ENCODE results near the gene PCCA. TPM values are rescaled to one million over a fixed set of nuclear protein-coding genes. Genes with fewer than 3 reads are reported as not detected.

Gene PCCA
- total RNA-seq, 1 donor from 2014 or later: 66.8 TPM

DNA sequence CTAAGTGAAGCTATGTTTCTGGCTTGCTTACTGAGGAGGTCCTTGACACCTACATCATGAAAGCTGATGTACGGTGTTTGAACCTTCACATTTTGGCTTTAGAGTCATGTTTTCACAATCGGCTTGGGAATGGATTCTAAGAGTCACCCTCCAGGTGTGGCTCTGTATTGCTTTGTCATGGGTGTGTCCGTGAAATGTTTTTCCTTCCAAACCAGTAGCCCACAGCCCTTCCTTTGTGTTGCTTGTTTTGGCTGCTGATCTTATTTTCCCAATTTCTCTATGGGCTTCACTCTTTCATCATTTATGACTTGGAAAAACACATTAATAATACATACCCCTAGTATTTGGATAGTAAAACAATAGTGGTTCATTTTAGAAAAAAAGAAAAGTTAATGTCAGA is 259.1 kb downstream of the PCCA start:
- Mint-ChIP-seq H3K36me3 (ENCODE audit: unreplicated experiment) (peaks cover 16% of the 10 kb centered on the region), H3K27me3 (ENCODE audit: unreplicated experiment) (peaks cover 4% of the 10 kb centered on the region), H3K4me3 (ENCODE audit: unreplicated experiment) (no peak overlapping the region), H3K9me3 (ENCODE audit: unreplicated experiment) (peaks cover 2% of the 10 kb centered on the region), H3K27ac (ENCODE audit: unreplicated experiment) (no peak overlapping the region), H3K4me1 (ENCODE audit: low read depth, unreplicated experiment) (peaks cover 12% of the 10 kb centered on the region)
- TF ChIP-seq CTCF (IDR thresholded peaks at IDR 0.05; ENCODE audit: partially characterized antibody, unreplicated experiment): no peak
- DNase-seq: no peak

DNA sequence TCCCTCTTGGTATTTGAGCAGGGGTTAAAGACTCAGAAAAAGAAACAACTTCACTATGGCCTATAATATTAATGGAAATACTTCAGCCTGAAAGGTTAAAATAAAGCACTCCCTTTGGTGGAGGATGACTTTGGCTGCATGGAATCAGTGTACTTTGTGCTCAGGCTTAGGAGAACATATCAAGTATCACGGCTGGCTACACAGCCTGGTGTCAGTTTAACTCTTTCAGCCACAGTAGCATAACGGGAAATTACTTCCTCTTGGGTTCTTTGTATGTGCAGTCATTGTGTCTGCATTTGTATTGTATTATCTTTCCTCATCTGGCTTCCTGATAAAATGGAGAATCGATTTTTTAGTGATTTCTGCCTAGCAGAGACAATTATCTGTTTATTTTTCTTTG is 260.7 kb downstream of the PCCA start:
- peaks cover 4% of the 10 kb centered on the region for H3K27me3 Mint-ChIP-seq (ENCODE audit: unreplicated experiment)
- H3K4me1 Mint-ChIP-seq (ENCODE audit: low read depth, unreplicated experiment): peaks cover 13% of the 10 kb centered on the region
- peaks cover 16% of the 10 kb centered on the region for H3K36me3 Mint-ChIP-seq (ENCODE audit: unreplicated experiment)
- no peak for DNase-seq
- H3K27ac Mint-ChIP-seq (ENCODE audit: unreplicated experiment): peak overlapping the region; percentile 62
- H3K4me3 Mint-ChIP-seq (ENCODE audit: unreplicated experiment): no peak overlapping the region
- H3K9me3 Mint-ChIP-seq (ENCODE audit: unreplicated experiment): peaks cover 2% of the 10 kb centered on the region
- TF ChIP-seq CTCF (IDR thresholded peaks at IDR 0.05; ENCODE audit: partially characterized antibody, unreplicated experiment): no peak

DNA sequence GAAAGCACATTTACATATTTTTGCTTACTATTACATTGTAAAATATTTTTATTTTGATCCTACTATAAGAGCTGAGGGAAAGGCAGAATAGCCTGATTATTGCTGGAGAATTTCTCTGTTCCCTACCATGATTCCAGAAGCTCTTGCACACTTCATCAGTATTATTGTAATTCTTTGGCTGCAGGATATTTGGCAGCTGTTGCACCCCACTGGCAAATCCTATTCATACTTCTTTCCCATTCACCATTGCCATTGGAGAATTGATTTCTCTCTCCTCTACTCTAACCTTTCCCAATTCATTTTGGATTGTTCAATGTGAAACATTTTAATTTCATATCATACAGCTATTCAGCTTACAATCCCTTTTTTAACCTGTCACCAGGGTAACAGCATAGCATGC is 261.7 kb downstream of the PCCA start:
- Mint-ChIP-seq H3K4me1 (ENCODE audit: low read depth, unreplicated experiment) (peaks cover 13% of the 10 kb centered on the region), H3K4me3 (ENCODE audit: unreplicated experiment) (no peak overlapping the region), H3K27me3 (ENCODE audit: unreplicated experiment) (peaks cover 4% of the 10 kb centered on the region), H3K9me3 (ENCODE audit: unreplicated experiment) (no peaks in the 10 kb centered on the region), H3K27ac (ENCODE audit: unreplicated experiment) (peak overlapping the region; percentile 20), H3K36me3 (ENCODE audit: unreplicated experiment) (peaks cover 8% of the 10 kb centered on the region)
- no peak for DNase-seq
- TF ChIP-seq CTCF (IDR thresholded peaks at IDR 0.05; ENCODE audit: partially characterized antibody, unreplicated experiment): no peak

GRCh38 chr13:100356426-100356825 is 267.5 kb downstream of the PCCA start:
- Mint-ChIP-seq H3K36me3 (ENCODE audit: unreplicated experiment) (no peaks in the 10 kb centered on the region), H3K27me3 (ENCODE audit: unreplicated experiment) (no peaks in the 10 kb centered on the region), H3K4me3 (ENCODE audit: unreplicated experiment) (no peak overlapping the region), H3K9me3 (ENCODE audit: unreplicated experiment) (no peaks in the 10 kb centered on the region), H3K4me1 (ENCODE audit: low read depth, unreplicated experiment) (peaks cover 2% of the 10 kb centered on the region), H3K27ac (ENCODE audit: unreplicated experiment) (no peak overlapping the region)
- TF ChIP-seq CTCF (IDR thresholded peaks at IDR 0.05; ENCODE audit: partially characterized antibody, unreplicated experiment): no peak
- DNase-seq: no peak

DNA sequence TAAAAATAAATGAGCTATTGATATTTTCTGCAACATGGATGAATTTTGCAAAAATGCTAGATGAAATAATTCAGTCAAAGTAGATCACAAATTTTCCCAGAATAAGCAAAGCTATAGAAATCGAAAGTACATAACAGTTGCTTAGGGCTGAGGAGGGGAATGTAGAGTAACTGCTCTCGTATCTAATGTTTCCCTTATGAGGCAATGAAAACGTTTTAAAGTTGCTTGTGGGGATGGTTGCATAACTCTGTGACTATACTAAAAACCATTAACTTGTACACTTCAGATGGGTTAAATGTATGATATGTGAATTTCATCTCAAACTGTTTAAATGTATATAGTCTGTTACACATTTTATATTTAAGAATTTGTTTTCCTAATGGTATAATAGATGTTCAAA is 268.0 kb downstream of the PCCA start:
- no peaks in the 10 kb centered on the region for H3K9me3 Mint-ChIP-seq (ENCODE audit: unreplicated experiment)
- H3K27ac Mint-ChIP-seq (ENCODE audit: unreplicated experiment): no peak overlapping the region
- no peaks in the 10 kb centered on the region for H3K36me3 Mint-ChIP-seq (ENCODE audit: unreplicated experiment)
- H3K4me3 Mint-ChIP-seq (ENCODE audit: unreplicated experiment): no peak overlapping the region
- no peak for TF ChIP-seq CTCF (IDR thresholded peaks at IDR 0.05; ENCODE audit: partially characterized antibody, unreplicated experiment)
- no peak for DNase-seq
- H3K27me3 Mint-ChIP-seq (ENCODE audit: unreplicated experiment): no peaks in the 10 kb centered on the region
- H3K4me1 Mint-ChIP-seq (ENCODE audit: low read depth, unreplicated experiment): peaks cover 2% of the 10 kb centered on the region

Measured in glutamatergic neuron (in vitro differentiated cells).